Measurements from ENCODE around the gene CTSZ. TPM values are rescaled to one million over a fixed set of nuclear protein-coding genes. Genes with fewer than 3 reads are reported as not detected.

The CTSZ gene
- total RNA-seq, 1 experiment from 2014 or later = 37.6 TPM

GRCh38 chr20:59043698-59044097 is 36.6 kb upstream of the CTSZ start:
- Histone ChIP-seq H2BK15ac (ENCODE audit: low read depth, low read length) (no peak overlapping the region), H4K20me1 (ENCODE audit: control insufficient read depth, insufficient read depth, insufficient read length) (no peaks in the 10 kb centered on the region), H3K23ac (ENCODE audit: insufficient read length, low read depth, low read length) (no peak overlapping the region), H3K4me1 (ENCODE audit: insufficient read depth, low read length) (no peaks in the 10 kb centered on the region), H2BK120ac (ENCODE audit: low read depth, low read length, poor library complexity, severe bottlenecking) (no peak overlapping the region), H4K91ac (ENCODE audit: insufficient read length, low read depth, low read length) (no peak overlapping the region), H2BK12ac (ENCODE audit: insufficient read length, low read depth, low read length) (no peak overlapping the region), H3K4me2 (ENCODE audit: insufficient read depth, insufficient read length, low read length) (no peak overlapping the region), H3K14ac (ENCODE audit: insufficient read depth, low read length) (no peak overlapping the region), H3T11ph (ENCODE audit: low read length) (no peak overlapping the region), H3K9ac (ENCODE audit: extremely low read depth, insufficient read length, low read length) (no peak overlapping the region), H4K5ac (ENCODE audit: insufficient read length, low read depth, low read length) (no peak overlapping the region), H2BK5ac (ENCODE audit: insufficient read length, low read length) (no peak overlapping the region), H3K79me2 (ENCODE audit: insufficient read depth, low read length) (peaks cover 10% of the 10 kb centered on the region), H3K9me3 (ENCODE audit: control insufficient read depth, low read depth, low read length) (no peaks in the 10 kb centered on the region), H3K79me1 (ENCODE audit: insufficient read depth, low read depth, low read length, poor library complexity, severe bottlenecking) (no peaks in the 10 kb centered on the region), H2BK20ac (ENCODE audit: low read depth, low read length, poor library complexity, severe bottlenecking) (no peak overlapping the region), H4K8ac (replicated peaks; ENCODE audit: insufficient read length, low read depth, low read length) (no peak overlapping the region), H3K56ac (ENCODE audit: insufficient read length, low read depth, low read length) (no peak overlapping the region), H3K27me3 (ENCODE audit: insufficient read depth, low read length) (no peaks in the 10 kb centered on the region), H3K23me2 (ENCODE audit: insufficient read length, low read depth, low read length, poor library complexity, severe bottlenecking) (peaks cover 9% of the 10 kb centered on the region), H2AFZ (ENCODE audit: low read length) (no peak overlapping the region), H3K18ac (ENCODE audit: insufficient read length, low read depth, low read length) (no peak overlapping the region), H2AK5ac (ENCODE audit: insufficient read length, low read length) (no peak overlapping the region), H3K4ac (ENCODE audit: low read depth, low read length) (no peak overlapping the region), H3K27ac (ENCODE audit: insufficient read length, low read depth, low read length) (no peak overlapping the region)
- no peaks in the 10 kb centered on the region; a peak in 1 of 5 replicates for H3K9me3 Mint-ChIP-seq
- WGBS (ENCODE audit: extremely low coverage, insufficient read length, low lambda C conversion rate) = no CpG with 5 or more reads among the region's 3 CpGs
- H3K4me3 Mint-ChIP-seq = peak overlapping the region; percentile 33 to 61; a peak in 2 of 5 replicates
- peaks cover 13 to 18% of the 10 kb centered on the region in 2 experiments for H3K4me1 Mint-ChIP-seq
- peaks cover 15% of the 10 kb centered on the region for H3K27me3 Mint-ChIP-seq (ENCODE audit: low read depth)
- no peak for DNase-seq
- peaks cover 9 to 17% (median 13%) of the 10 kb centered on the region in 3 experiments; a peak in 6 of 7 replicates for H3K36me3 Mint-ChIP-seq (ENCODE audit: insufficient read depth in 1 of 3, low read depth in 3 of 3)
- no peak overlapping the region for H3K27ac Mint-ChIP-seq
- no peak for TF ChIP-seq CTCF (conservative IDR thresholded peaks at IDR 0.05)

Measured in H9 (cell line).